ENCODE measurements around the gene IQSEC1.

- TF ChIP-seq CTCF (IDR thresholded peaks at IDR 0.05) (no peak), EP300 (IDR thresholded peaks at IDR 0.05) (no peak), POLR2A (IDR thresholded peaks at IDR 0.05; ENCODE audit: low read depth) (no peak), POLR2AphosphoS5 (IDR thresholded peaks at IDR 0.05) (no peak)
Observed at GRCh38 chr3:12946649-12947316, 126.4 kb downstream of the IQSEC1 start.
